Activated CD8-positive, alpha-beta memory T cell treated with anti-CD3 and anti-CD28 coated beads for 24 hours (primary cell): ENCODE data around the gene LIPE.
A peak's percentile ranks its signal among the peaks of the same experiment; 100 is the strongest.
"Not testable (repeated sequence)": the region's sequence is repeated elsewhere in the genome, so short reads cannot be mapped to it uniquely, and the experiment has no call there.

Experiments
- DNase-seq: peaks from one replicate; pipeline ENCODE4 v3.0.0-alpha.2; 2020

Gene LIPE

GRCh38 chr19:42427313-42427712 is at the start of gene LIPE:
Gene LIPE (minus strand): TSS chr19:42427388. CDS start chr19:42427149, 239 bp downstream.
- no peak for DNase-seq

- no peak for DNase-seq
These were observed 48.2 kb upstream of the LIPE start for GRCh38 chr19:42475366-42475765.

- no peak for DNase-seq
These were observed 47.6 kb upstream of the LIPE start for GRCh38 chr19:42474743-42475142.

GRCh38 chr19:42473686-42474085 is 46.5 kb upstream of the LIPE start:
- DNase-seq = no peak

GRCh38 chr19:42472402-42473147 is 45.4 kb upstream of the LIPE start:
- DNase-seq = no peak

GRCh38 chr19:42471554-42472249 is 44.5 kb upstream of the LIPE start:
- DNase-seq = no peak

GRCh38 chr19:42469311-42470235 is 42.4 kb upstream of the LIPE start:
- DNase-seq = no peak

- DNase-seq = no peak
These were observed 41.1 kb upstream of the LIPE start for GRCh38 chr19:42468273-42468796.

GRCh38 chr19:42467183-42467760 is 40.1 kb upstream of the LIPE start:
- DNase-seq = no peak

- no peak for DNase-seq
These were observed 39.5 kb upstream of the LIPE start for GRCh38 chr19:42466521-42467182.

GRCh38 chr19:42465827-42466280 is 38.7 kb upstream of the LIPE start:
- no peak for DNase-seq

GRCh38 chr19:42461700-42462324 is 34.6 kb upstream of the LIPE start:
- DNase-seq = no peak

GRCh38 chr19:42461231-42461630 is 34.0 kb upstream of the LIPE start:
- not testable (repeated sequence) for DNase-seq

GRCh38 chr19:42459926-42460325 is 32.7 kb upstream of the LIPE start:
- no peak for DNase-seq

- DNase-seq = no peak
These were observed 28.5 kb upstream of the LIPE start for GRCh38 chr19:42455621-42456081.

GRCh38 chr19:42455086-42455485 is 27.9 kb upstream of the LIPE start:
- DNase-seq = no peak

- no peak for DNase-seq
These were observed 25.4 kb upstream of the LIPE start for GRCh38 chr19:42452590-42452989.

GRCh38 chr19:42450314-42450934 is 23.2 kb upstream of the LIPE start:
- DNase-seq = peak; percentile 84

GRCh38 chr19:42448306-42448705 is 21.1 kb upstream of the LIPE start:
- not testable (repeated sequence) for DNase-seq

- no peak for DNase-seq
These were observed 18.8 kb upstream of the LIPE start for GRCh38 chr19:42445948-42446347.

GRCh38 chr19:42443944-42444398 is 16.8 kb upstream of the LIPE start:
- no peak for DNase-seq
